SK-N-SH (cell line): ENCODE data around the gene HAUS6. TPM values are rescaled to one million over a fixed set of nuclear protein-coding genes. Genes with fewer than 3 reads are reported as not detected.

ENCODE experiments used
- CTCF ChIA-PET: fragments of 300-600, 350-600 bp; formaldehyde crosslinking; extraction: SDS; loops from one replicate; lab custom pipeline; 2021; lab: Yijun Ruan, JAX
- POLR2A ChIA-PET: fragments of 350-600 bp; sonication (Branson Sonifier 250); formaldehyde crosslinking; extraction: SDS; loops from one replicate; lab custom pipeline; 2020; ENCODE audit warnings: antibody characterized with exemption, inconsistent platforms; lab: Yijun Ruan, JAX
- DNase-seq: peaks from one replicate; pipeline ENCODE4 v3.0.0; 2012
- H2AFZ ChIP-seq: fragments of 200-600 bp; sonication (generic); 2 replicates; pipeline ENCODE4 v1.8.1; 2016; ENCODE audit warnings: antibody characterized with exemption, mild to moderate bottlenecking, low read depth
- H3F3A ChIP-seq: fragments of 200-600 bp; sonication (generic); replicated peaks from 2 replicates; pipeline ENCODE3; 2016; ENCODE audit warnings: antibody characterized with exemption, mild to moderate bottlenecking; ENCODE audit not compliant: insufficient read depth
- H3K27ac ChIP-seq, 2 experiments: fragments of 200-500 bp in 1 of 2; fragments of 200-600 bp in 1 of 2; sonication (Bioruptor generic) in 1 of 2; sonication (generic), shearing (Covaris generic) in 1 of 2; 2 replicates each; pipeline versions ENCODE4 v1.5.1 to v1.6.1; 2014 to 2016; ENCODE audit warnings: low read depth in 2 of 2, inconsistent platforms in 1 of 2, low read length in 1 of 2, mild to moderate bottlenecking in 1 of 2, mixed read lengths in 1 of 2
- H3K27me3 ChIP-seq: fragments of 200-600 bp; sonication (generic), shearing (Covaris generic); 2 replicates; pipeline ENCODE4 v1.6.1; 2016; ENCODE audit warnings: mixed run types; ENCODE audit not compliant: insufficient read depth
- H3K36me3 ChIP-seq, 2 experiments: fragments of 200-500 bp in 1 of 2; fragments of 200-600 bp in 1 of 2; sonication (Bioruptor generic) in 1 of 2; sonication (generic) in 1 of 2; replicated peaks in 1 of 2; 2 replicates each; pipeline versions ENCODE3 to v1.5.1; 2014 to 2016; ENCODE audit warnings: low read length in 1 of 2, mild to moderate bottlenecking in 1 of 2; ENCODE audit not compliant: insufficient read depth in 2 of 2, control insufficient read depth in 1 of 2
- H3K4me1 ChIP-seq, 2 experiments: fragments of 200-500 bp in 1 of 2; fragments of 200-600 bp in 1 of 2; sonication (Bioruptor generic) in 1 of 2; sonication (generic), shearing (Covaris generic) in 1 of 2; 2 replicates each; pipeline versions ENCODE4 v1.5.1 to v1.6.1; 2014 to 2016; ENCODE audit warnings: low read depth in 1 of 2, low read length in 1 of 2, mixed run types in 1 of 2; ENCODE audit not compliant: insufficient read depth in 2 of 2, control insufficient read depth in 1 of 2
- H3K4me2 ChIP-seq: fragments of 200-600 bp; sonication (generic), shearing (Covaris generic); 2 replicates; pipeline ENCODE4 v1.6.1; 2017; ENCODE audit warnings: mixed run types
- H3K4me3 ChIP-seq, 2 experiments: fragments of 200-500 bp in 1 of 2; fragments of 200-600 bp in 1 of 2; sonication (Bioruptor generic) in 1 of 2; sonication (generic), shearing (Covaris generic) in 1 of 2; 2 replicates each; pipeline versions ENCODE4 v1.5.1 to v1.8.1; 2014 to 2016; ENCODE audit warnings: low read depth in 2 of 2, inconsistent platforms in 1 of 2, low read length in 1 of 2, mild to moderate bottlenecking in 1 of 2, mixed read lengths in 1 of 2, moderate library complexity in 1 of 2
- H3K79me2 ChIP-seq: fragments of 200-600 bp; sonication (generic); 2 replicates; pipeline ENCODE4 v1.8.1; 2017; ENCODE audit warnings: mild to moderate bottlenecking; ENCODE audit not compliant: insufficient read depth
- H3K9ac ChIP-seq: fragments of 200-600 bp; sonication (generic); 2 replicates; pipeline ENCODE4 v1.6.1; 2017; ENCODE audit warnings: mixed run types
- H3K9me2 ChIP-seq: fragments of 200-600 bp; sonication (generic); 2 replicates; pipeline ENCODE4 v1.6.1; 2017; ENCODE audit warnings: mixed run types
- H3K9me3 ChIP-seq: fragments of 200-600 bp; sonication (generic); 2 replicates; pipeline ENCODE4 v1.6.1; 2017; ENCODE audit warnings: mixed run types, mild to moderate bottlenecking, moderate library complexity
- H4K20me1 ChIP-seq: fragments of 200-600 bp; sonication (generic); 2 replicates; pipeline ENCODE4 v1.6.1; 2017; ENCODE audit warnings: mild to moderate bottlenecking, mixed run types; ENCODE audit not compliant: insufficient read depth
- EP300 ChIP-seq, 2 experiments: IDR thresholded peaks; 2 replicates each; pipeline versions ENCODE4 v1.4.0 to v1.6.1; 2012; ENCODE audit warnings: borderline replicate concordance in 1 of 2, low read depth in 1 of 2, low read length in 1 of 2
- FOSL2 ChIP-seq: IDR thresholded peaks from 2 replicates; pipeline ENCODE4 v1.4.0; 2012; ENCODE audit warnings: low read depth, mild to moderate bottlenecking, moderate library complexity, borderline replicate concordance
- FOXM1 ChIP-seq: IDR thresholded peaks from 2 replicates; pipeline ENCODE4 v1.4.0; 2012; ENCODE audit warnings: low read depth, mild to moderate bottlenecking
- JUND ChIP-seq: IDR thresholded peaks from 2 replicates; pipeline ENCODE4 v1.4.0; 2012
- SIN3A ChIP-seq: IDR thresholded peaks from 2 replicates; pipeline ENCODE4 v1.6.1; 2012; ENCODE audit warnings: low read depth, mild to moderate bottlenecking, low read length, moderate library complexity, borderline replicate concordance
- USF1 ChIP-seq: IDR thresholded peaks from 2 replicates; pipeline ENCODE4 v1.4.0; 2012; ENCODE audit warnings: low read depth, borderline replicate concordance
- YY1 ChIP-seq: IDR thresholded peaks from 2 replicates; pipeline ENCODE4 v1.4.0; 2012; ENCODE audit warnings: low read depth, mild to moderate bottlenecking
- WGBS: methylation state at CpG from one replicate; pipeline ENCODE4 v1.1.6; 2017; ENCODE audit warnings: low lambda C conversion rate; 5-methylcytosine and 5-hydroxymethylcytosine counted together
- polyA plus RNA-seq, 3 experiments: library from polyadenylated mRNA; depleted of rRNA; stranded (reverse); fragments of >200 nt; gene quantifications; 2 replicates each; pipeline ENCODE4 v1.2.3, GENCODE V29; 2012
- TF ChIP-seq, protein P1 (sequence below): IDR thresholded peaks from 2 replicates; pipeline ENCODE4 v1.6.1; 2012; ENCODE audit warnings: mild to moderate bottlenecking, low read depth, low read length, moderate library complexity

HAUS6 gene
- polyA plus RNA-seq, 1 of the 3 experiments (the other 2 are of a cell fraction) = 4.7 TPM

DNA sequence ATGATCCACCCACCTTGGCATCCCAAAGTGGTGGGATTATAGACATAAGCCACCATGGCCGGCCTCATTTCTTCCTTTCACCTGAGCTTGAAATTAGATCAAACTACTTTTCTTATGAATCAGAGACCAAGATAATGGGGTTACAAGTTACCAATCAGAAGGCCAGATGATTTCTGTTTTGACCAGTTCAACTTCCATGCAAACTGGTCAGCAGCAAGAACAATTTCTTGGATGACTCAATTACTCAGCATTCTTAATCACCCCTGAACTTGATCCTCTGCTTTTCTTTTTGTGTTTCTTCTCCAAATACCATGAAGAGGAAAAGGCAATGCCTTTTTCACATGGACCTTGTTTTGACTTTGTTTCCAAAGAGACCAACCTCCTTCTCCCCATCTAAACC is 34.6 kb upstream of the HAUS6 start:
- H4K20me1 ChIP-seq = no peaks in the 10 kb centered on the region
- no peaks in the 10 kb centered on the region for H3K9me3 ChIP-seq
- H3K9me2 ChIP-seq = no peaks in the 10 kb centered on the region
- POLR2A ChIA-PET = interaction anchor here (1.0 kb wide), 1 partner anchor 58 kb away, joined by 3 read pairs; no protein-coding TSS in a partner anchor
- no peak for DNase-seq
- peak overlapping the region in 1 of 2 experiments; percentile 7; a peak in 1 of 4 replicates for H3K27ac ChIP-seq
- no peaks in the 10 kb centered on the region for H3K79me2 ChIP-seq
- H3K36me3 ChIP-seq = no peaks in the 10 kb centered on the region
- H3F3A ChIP-seq = peaks cover 14% of the 10 kb centered on the region
- H3K4me1 ChIP-seq = peaks cover 0 to 8% of the 10 kb centered on the region in 2 experiments; a peak in 1 of 4 replicates
- peak; percentile 58 for TF ChIP-seq FOSL2
- TF ChIP-seq JUND = peak; percentile 11; the same call in 1 of the 2 replicates
- TF ChIP-seq USF1 = no peak
- TF ChIP-seq, all 33 proteins: peak for 2
- CTCF ChIA-PET = no interaction called here
- Histone ChIP-seq H3K9ac (no peak overlapping the region), H3K27me3 (no peaks in the 10 kb centered on the region), H3K4me3 (no peak overlapping the region), H3K4me2 (peak overlapping the region; percentile 6), H2AFZ (peak overlapping the region; percentile 60)
- WGBS = 63% methylated on average over 1 of the region's 1 CpG

GRCh38 chr9:19136129-19136528 is 33.4 kb upstream of the HAUS6 start:
- H3K27ac ChIP-seq = no peak overlapping the region
- peaks cover 0 to 8% of the 10 kb centered on the region in 2 experiments; a peak in 1 of 4 replicates for H3K4me1 ChIP-seq
- no peaks in the 10 kb centered on the region for H3K36me3 ChIP-seq
- 91% methylated on average over 3 of the region's 3 CpGs for WGBS
- POLR2A ChIA-PET = no interaction called here
- H3K9me2 ChIP-seq = no peaks in the 10 kb centered on the region
- no peaks in the 10 kb centered on the region for H3K79me2 ChIP-seq
- H4K20me1 ChIP-seq = no peaks in the 10 kb centered on the region
- CTCF ChIA-PET = interaction anchor here (0.7 kb wide), 1 partner anchor 87 kb away, joined by 3 read pairs; the partner anchor contains the start of gene RRAGA
- H3K9me3 ChIP-seq = no peaks in the 10 kb centered on the region
- peaks cover 14% of the 10 kb centered on the region for H3F3A ChIP-seq
- H3K27me3 ChIP-seq = no peaks in the 10 kb centered on the region
- H3K4me2 ChIP-seq = no peak overlapping the region
- no peak for TF ChIP-seq YY1
- TF ChIP-seq, all 33 proteins: peak for 0
- Histone ChIP-seq H2AFZ (no peak overlapping the region), H3K4me3 (no peak overlapping the region), H3K9ac (no peak overlapping the region)
- DNase-seq = no peak

GRCh38 chr9:19133549-19134345 is 31.0 kb upstream of the HAUS6 start:
- no peaks in the 10 kb centered on the region for H4K20me1 ChIP-seq
- no peaks in the 10 kb centered on the region for H3K9me2 ChIP-seq
- no peak overlapping the region for H3K4me3 ChIP-seq
- 93% methylated on average over 6 of the region's 6 CpGs for whole genome bisulfite sequencing
- H3K4me1 ChIP-seq = peaks cover 0 to 20% of the 10 kb centered on the region in 2 experiments; a peak in 2 of 4 replicates
- POLR2A ChIA-PET = no interaction called here
- no peaks in the 10 kb centered on the region for H3K36me3 ChIP-seq
- H3K9ac ChIP-seq = no peak overlapping the region
- H3K79me2 ChIP-seq = no peaks in the 10 kb centered on the region
- H3K27me3 ChIP-seq = no peaks in the 10 kb centered on the region
- no peak for DNase-seq
- H3K27ac ChIP-seq = no peak overlapping the region
- H3K9me3 ChIP-seq = no peaks in the 10 kb centered on the region
- CTCF ChIA-PET = interaction anchor here (0.5 to 1.4 kb wide), 4 partner anchors 21 to 222 kb away, joined by 3 to 7 read pairs (median 4); no protein-coding TSS in a partner anchor
- no peak overlapping the region for H3K4me2 ChIP-seq
- peaks cover 17% of the 10 kb centered on the region for H3F3A ChIP-seq
- no peak overlapping the region for H2AFZ ChIP-seq
- TF ChIP-seq, protein P1, sequence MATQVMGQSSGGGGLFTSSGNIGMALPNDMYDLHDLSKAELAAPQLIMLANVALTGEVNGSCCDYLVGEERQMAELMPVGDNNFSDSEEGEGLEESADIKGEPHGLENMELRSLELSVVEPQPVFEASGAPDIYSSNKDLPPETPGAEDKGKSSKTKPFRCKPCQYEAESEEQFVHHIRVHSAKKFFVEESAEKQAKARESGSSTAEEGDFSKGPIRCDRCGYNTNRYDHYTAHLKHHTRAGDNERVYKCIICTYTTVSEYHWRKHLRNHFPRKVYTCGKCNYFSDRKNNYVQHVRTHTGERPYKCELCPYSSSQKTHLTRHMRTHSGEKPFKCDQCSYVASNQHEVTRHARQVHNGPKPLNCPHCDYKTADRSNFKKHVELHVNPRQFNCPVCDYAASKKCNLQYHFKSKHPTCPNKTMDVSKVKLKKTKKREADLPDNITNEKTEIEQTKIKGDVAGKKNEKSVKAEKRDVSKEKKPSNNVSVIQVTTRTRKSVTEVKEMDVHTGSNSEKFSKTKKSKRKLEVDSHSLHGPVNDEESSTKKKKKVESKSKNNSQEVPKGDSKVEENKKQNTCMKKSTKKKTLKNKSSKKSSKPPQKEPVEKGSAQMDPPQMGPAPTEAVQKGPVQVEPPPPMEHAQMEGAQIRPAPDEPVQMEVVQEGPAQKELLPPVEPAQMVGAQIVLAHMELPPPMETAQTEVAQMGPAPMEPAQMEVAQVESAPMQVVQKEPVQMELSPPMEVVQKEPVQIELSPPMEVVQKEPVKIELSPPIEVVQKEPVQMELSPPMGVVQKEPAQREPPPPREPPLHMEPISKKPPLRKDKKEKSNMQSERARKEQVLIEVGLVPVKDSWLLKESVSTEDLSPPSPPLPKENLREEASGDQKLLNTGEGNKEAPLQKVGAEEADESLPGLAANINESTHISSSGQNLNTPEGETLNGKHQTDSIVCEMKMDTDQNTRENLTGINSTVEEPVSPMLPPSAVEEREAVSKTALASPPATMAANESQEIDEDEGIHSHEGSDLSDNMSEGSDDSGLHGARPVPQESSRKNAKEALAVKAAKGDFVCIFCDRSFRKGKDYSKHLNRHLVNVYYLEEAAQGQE = no peak
- TF ChIP-seq FOSL2 (no peak), SIN3A (no peak), FOXM1 (no peak), EP300 (IDR thresholded peaks at IDR 0.05; ENCODE audit: borderline replicate concordance in 1 of 2, low read depth in 1 of 2, low read length in 1 of 2) (no peak)
